ENCODE results near the gene APOC4.
"Not testable (repeated sequence)": the region's sequence is repeated elsewhere in the genome, so short reads cannot be mapped to it uniquely, and the experiment has no call there.

The APOC4 gene

GRCh38 chr19:44960906-44961728 is 19.1 kb downstream of the APOC4 start:
- DNase-seq, result no peak

- DNase-seq, result no peak
Observed at GRCh38 chr19:44961821-44962220, 19.8 kb downstream of the APOC4 start.

- no peak for DNase-seq
Observed at GRCh38 chr19:44968118-44968517, 26.1 kb downstream of the APOC4 start.

GRCh38 chr19:44968670-44969069 is 26.6 kb downstream of the APOC4 start:
- DNase-seq, result no peak

GRCh38 chr19:44969437-44969836 is 27.4 kb downstream of the APOC4 start:
- DNase-seq, result no peak

- not testable (repeated sequence) for DNase-seq
Observed at GRCh38 chr19:44971451-44971850, 29.4 kb downstream of the APOC4 start.

- no peak for DNase-seq
Observed at GRCh38 chr19:44972802-44973201, 30.8 kb downstream of the APOC4 start.

- DNase-seq, result no peak
Observed at GRCh38 chr19:44973982-44974735, 32.1 kb downstream of the APOC4 start.

GRCh38 chr19:44974857-44975256 is 32.8 kb downstream of the APOC4 start:
- no peak for DNase-seq

GRCh38 chr19:44975444-44975843 is 33.4 kb downstream of the APOC4 start:
- no peak for DNase-seq

GRCh38 chr19:44984005-44984404 is 42.0 kb downstream of the APOC4 start:
- DNase-seq, result no peak

- DNase-seq, result no peak
Observed at GRCh38 chr19:44985445-44985844, 43.4 kb downstream of the APOC4 start.

GRCh38 chr19:44986389-44986788 is 44.4 kb downstream of the APOC4 start:
- no peak for DNase-seq

- no peak for DNase-seq
Observed at GRCh38 chr19:44987148-44987675, 45.2 kb downstream of the APOC4 start.

GRCh38 chr19:44988273-44988672 is 46.2 kb downstream of the APOC4 start:
- no peak for DNase-seq

- DNase-seq, result peak; percentile 65
Observed at GRCh38 chr19:44988896-44989556, 47.0 kb downstream of the APOC4 start.

- DNase-seq, result no peak
Observed at GRCh38 chr19:44990459-44990858, 48.4 kb downstream of the APOC4 start.

GRCh38 chr19:44990966-44991365 is 48.9 kb downstream of the APOC4 start:
- DNase-seq, result no peak

- DNase-seq, result no peak
Observed at GRCh38 chr19:44992336-44993163, 50.5 kb downstream of the APOC4 start.

- DNase-seq, result no peak
Observed at GRCh38 chr19:44993526-44993925, 51.5 kb downstream of the APOC4 start.

GRCh38 chr19:44993926-44994537 is 52.0 kb downstream of the APOC4 start:
- DNase-seq, result no peak
